Ovary (tissue), 9 donors: ENCODE measurements around the gene KLK6. TPM values are rescaled to one million over a fixed set of nuclear protein-coding genes. Genes with fewer than 3 reads are reported as not detected.

ENCODE experiments used
- DNase-seq, 5 donors: peaks; one replicate each; pipeline ENCODE4 v3.0.0-alpha.2; 2019 to 2020
- H3K27ac ChIP-seq, 2 donors: fragments of 200-600 bp; one replicate each; pipeline versions ENCODE4 v1.5.1 to v1.8.0; 2019 to 2022
- H3K27me3 ChIP-seq: fragments of 200-600 bp; one replicate; pipeline ENCODE4 v1.8.0; 2022
- H3K36me3 ChIP-seq: fragments of 200-600 bp; sonication (generic); one replicate; pipeline ENCODE4 v1.5.1; 2019
- H3K4me1 ChIP-seq: one replicate; pipeline ENCODE4 v1.8.1; 2013; ENCODE audit warnings: mild to moderate bottlenecking, moderate library complexity; ENCODE audit not compliant: insufficient read depth
- H3K4me3 ChIP-seq: fragments of 200-600 bp; sonication (generic); one replicate; pipeline ENCODE4 v1.5.1; 2017
- H3K9me3 ChIP-seq, 2 donors: fragments of 200-600 bp in 1 of 2; sonication (generic) in 1 of 2; one replicate each; pipeline versions ENCODE4 v1.5.1 to v1.8.1; 2013 to 2019; ENCODE audit warnings: mild to moderate bottlenecking in 1 of 2, moderate library complexity in 1 of 2
- CTCF ChIP-seq, 3 donors: fragments of 450-650 bp in 2 of 3; fragments of 200-600 bp in 1 of 3; IDR thresholded peaks; one replicate each; pipeline versions ENCODE4 v1.5.1 to v1.8.0; 2016 to 2022; ENCODE audit warnings: antibody characterized with exemption in 3 of 3, mild to moderate bottlenecking in 1 of 3
- EP300 ChIP-seq: sonication (generic); formaldehyde crosslinking; IDR thresholded peaks from one replicate; pipeline ENCODE4 v1.6.1; 2017; ENCODE audit warnings: antibody characterized with exemption
- POLR2A ChIP-seq: fragments of 450-650 bp; IDR thresholded peaks from one replicate; pipeline ENCODE4 v1.6.1; 2017; ENCODE audit warnings: antibody characterized with exemption, mild to moderate bottlenecking, moderate library complexity
- WGBS, 3 donors: extraction: QIAGEN DNeasy Blood & Tissue Kit in 1 of 3; methylation state at CpG; one replicate each; pipeline versions ENCODE4 v1.1.5 to v1.1.7; 2013 to 2017; 5-methylcytosine and 5-hydroxymethylcytosine counted together
- intact Hi-C, 4 donors: fragments of 100-400 bp; cut with DNase I; formaldehyde crosslinking; loops; one replicate each; pipeline versions ENCODE4 v1.11.0 to v1.15.1; 2022 to 2023
- polyA plus RNA-seq, 2 donors: library from polyadenylated mRNA; stranded (reverse); fragments of 200-250 nt in 1 of 2; fragments of 350-450 nt in 1 of 2; fragmentation: Illumina TruSeq in 1 of 2; extraction: RNeasy Lipid Tissue Mini Kit (QIAGEN cat#74804) in 1 of 2; gene quantifications; one replicate each; pipeline ENCODE4 v1.2.3, GENCODE V29; 2013 to 2014
- total RNA-seq, 7 donors: library from RNA; depleted of rRNA in 2 of 7; stranded (reverse); fragments of >200 nt in 2 of 7; fragmentation: NEBNext Ultra II Directional in 3 of 7; extraction: Animal tissue kit (Norgen Biotek cat#: 25700) in 3 of 7; gene quantifications; one replicate each; pipeline versions ENCODE4 v1.1.0 to v1.2.4, GENCODE V29; 2016 to 2023
- donor health status: DM: no; HTN: no; CAD: no; lungs with moderate emphysema.
- donor health status: DM: no; HTN: no; CAD: no.
- donor health status: Bipolar disorder and iron deficiency.
- donor health status: DM: yes; HTN: yes; CAD: no.
- donor health status: DM: no; HTN: no; CAD: no.
- donor health status: DM: yes; HTN: yes; CAD: no.

Gene KLK6
- total and polyA plus RNA-seq, 9 donors, result 0.07 to 21.7 (median 1.9) TPM; not detected in 3

GRCh38 chr19:50931023-50931422, 38.4 kb downstream of the KLK6 start:
- Histone ChIP-seq H3K4me3 (no peak overlapping the region), H3K27ac (no peak overlapping the region), H3K9me3 (no peaks in the 10 kb centered on the region), H3K27me3 (no peaks in the 10 kb centered on the region), H3K4me1 (no peaks in the 10 kb centered on the region), H3K36me3 (no peaks in the 10 kb centered on the region)
- no peak for TF ChIP-seq EP300
- no peak for TF ChIP-seq POLR2A
- TF ChIP-seq CTCF (IDR thresholded peaks at IDR 0.05), result no peak
- intact Hi-C loops, result loop anchor here in 2 of 4 donors (5.0 to 10.0 kb wide), 3 partner anchors 86 to 244 kb away; partner anchors contain the start of gene KLK10 (in 1 of the 2)
- no peak for DNase-seq

GRCh38 chr19:50928831-50929230, 40.6 kb downstream of the KLK6 start:
- H3K27ac ChIP-seq, result no peak overlapping the region
- TF ChIP-seq POLR2A, result no peak
- no peak for TF ChIP-seq CTCF (IDR thresholded peaks at IDR 0.05)
- TF ChIP-seq EP300, result no peak
- no peaks in the 10 kb centered on the region for H3K9me3 ChIP-seq
- H3K4me1 ChIP-seq, result no peaks in the 10 kb centered on the region
- intact Hi-C loops, result loop anchor here in 1 of 4 donors (5.0 to 10.0 kb wide), 2 partner anchors 168 to 246 kb away; no protein-coding TSS in a partner anchor
- no peaks in the 10 kb centered on the region for H3K36me3 ChIP-seq
- no peak for DNase-seq
- H3K4me3 ChIP-seq, result no peak overlapping the region
- H3K27me3 ChIP-seq, result no peaks in the 10 kb centered on the region
- 70 to 76% (median 71%) methylated on average over 5 of the region's 5 CpGs for WGBS, 3 donors

GRCh38 chr19:50926144-50926543, 43.2 kb downstream of the KLK6 start:
- no peak overlapping the region for H3K27ac ChIP-seq
- H3K36me3 ChIP-seq, result no peaks in the 10 kb centered on the region
- H3K9me3 ChIP-seq, result no peaks in the 10 kb centered on the region
- no peak for DNase-seq
- intact Hi-C loops, result loop anchor here in 1 of 4 donors (5.0 to 10.0 kb wide), 2 partner anchors 171 to 249 kb away; no protein-coding TSS in a partner anchor
- H3K4me3 ChIP-seq, result no peak overlapping the region
- TF ChIP-seq EP300 (no peak), CTCF (IDR thresholded peaks at IDR 0.05) (no peak), POLR2A (no peak)
- 74 to 79% (median 76%) methylated on average over 11 of the region's 11 CpGs for WGBS, 3 donors
- no peaks in the 10 kb centered on the region for H3K27me3 ChIP-seq
- no peaks in the 10 kb centered on the region for H3K4me1 ChIP-seq

- no peak for DNase-seq
- Histone ChIP-seq H3K36me3 (no peaks in the 10 kb centered on the region), H3K27me3 (no peaks in the 10 kb centered on the region), H3K9me3 (no peaks in the 10 kb centered on the region), H3K4me1 (no peaks in the 10 kb centered on the region), H3K27ac (no peak overlapping the region), H3K4me3 (no peak overlapping the region)
- WGBS, 3 donors, result 52 to 70% (median 64%) methylated on average over 2 of the region's 2 CpGs
- TF ChIP-seq CTCF (IDR thresholded peaks at IDR 0.05), result no peak
- no peak for TF ChIP-seq EP300
- no peak for TF ChIP-seq POLR2A
- intact Hi-C loops, result loop anchor here in 1 of 4 donors (5.0 to 10.0 kb wide), 2 partner anchors 172 to 249 kb away; no protein-coding TSS in a partner anchor
Observed at GRCh38 chr19:50925734-50926133, 43.7 kb downstream of the KLK6 start.
